Stomach (tissue), 9 donors: ENCODE results near the gene CPT1B. TPM values are rescaled to one million over a fixed set of nuclear protein-coding genes. Genes with fewer than 3 reads are reported as not detected.
A peak's percentile ranks its signal among the peaks of the same experiment; 100 is the strongest.
"Not testable (repeated sequence)": the region's sequence is repeated elsewhere in the genome, so short reads cannot be mapped to it uniquely, and the experiment has no call there.

Experiments
- DNase-seq, 2 donors: peaks; one replicate each; pipeline versions ENCODE4 v3.0.0 to v3.0.0-alpha.2; 2013 to 2019
- H3K27ac ChIP-seq, 5 donors: fragments of 200-600 bp in 4 of 5; sonication (generic) in 4 of 5; one replicate each; pipeline ENCODE4 v1.5.1; 2013 to 2019; ENCODE audit warnings: mild to moderate bottlenecking in 1 of 5, moderate library complexity in 1 of 5
- H3K27me3 ChIP-seq, 3 donors: fragments of 200-600 bp; sonication (generic); one replicate each; pipeline ENCODE4 v1.5.1; 2017 to 2019; ENCODE audit warnings: mixed run types in 1 of 3
- H3K36me3 ChIP-seq, 4 donors: fragments of 200-600 bp; sonication (generic); 1 replicate in 3 of 4; 2 replicates in 1 of 4; pipeline ENCODE4 v1.5.1; 2016 to 2019
- H3K4me1 ChIP-seq, 4 donors: fragments of 200-600 bp; sonication (generic); one replicate each; pipeline ENCODE4 v1.5.1; 2016 to 2019
- H3K4me3 ChIP-seq, 4 donors: fragments of 200-600 bp; sonication (generic) in 3 of 4; one replicate each; pipeline ENCODE4 v1.5.1; 2016 to 2019; ENCODE audit warnings: mild to moderate bottlenecking in 1 of 4
- H3K9me3 ChIP-seq, 4 donors: fragments of 200-600 bp; sonication (generic); one replicate each; pipeline ENCODE4 v1.5.1; 2016 to 2019
- CTCF ChIP-seq, 7 experiments: fragments of 450-650 bp in 4 of 7; fragments of 200-600 bp in 3 of 7; sonication (generic) in 3 of 7; IDR thresholded peaks; one replicate each; pipeline ENCODE4 v1.5.1; 2016 to 2019; ENCODE audit warnings: antibody characterized with exemption in 7 of 7, control low read depth in 2 of 7, mild to moderate bottlenecking in 1 of 7
- EP300 ChIP-seq: sonication (generic); formaldehyde crosslinking; IDR thresholded peaks from one replicate; pipeline ENCODE4 v1.6.1; 2017; ENCODE audit warnings: antibody characterized with exemption
- POLR2A ChIP-seq, 4 donors: fragments of 450-650 bp; IDR thresholded peaks; one replicate each; pipeline ENCODE4 v1.6.1; 2016; ENCODE audit warnings: antibody characterized with exemption in 4 of 4, control low read depth in 2 of 4, mild to moderate bottlenecking in 1 of 4, moderate library complexity in 1 of 4
- POLR2AphosphoS5 ChIP-seq, 3 donors: sonication (generic); formaldehyde crosslinking; IDR thresholded peaks; one replicate each; pipeline ENCODE4 v1.6.1; 2016; ENCODE audit warnings: antibody characterized with exemption in 3 of 3
- WGBS, 5 donors: extraction: QIAGEN DNeasy Blood & Tissue Kit in 3 of 5; methylation state at CpG; one replicate each; pipeline versions ENCODE4 v1.1.5 to v1.1.7; 2013 to 2018; 5-methylcytosine and 5-hydroxymethylcytosine counted together
- intact Hi-C: fragments of 100-400 bp; cut with DNase I; formaldehyde crosslinking; loops from one replicate; pipeline ENCODE4 v1.15.1; 2023; ENCODE audit warnings: low total_unique reads
- polyA plus RNA-seq, 3 donors: library from polyadenylated mRNA; stranded (reverse); fragments of 200-250 nt; gene quantifications; one replicate each; pipeline ENCODE4 v1.2.3, GENCODE V29; 2013
- total RNA-seq, 5 donors: library from RNA; depleted of rRNA; stranded (reverse); fragments of >200 nt; gene quantifications; one replicate each; pipeline versions ENCODE4 v1.1.0 to v1.2.3, GENCODE V29; 2014 to 2016
- donor health status: healthy with polysubstance abuse.
- donor health status: Bipolar disorder and iron deficiency.
- donor health status: healthy.

The CPT1B gene
- total and polyA plus RNA-seq, 8 donors: 6.6 to 164 (median 21.0) TPM

DNA sequence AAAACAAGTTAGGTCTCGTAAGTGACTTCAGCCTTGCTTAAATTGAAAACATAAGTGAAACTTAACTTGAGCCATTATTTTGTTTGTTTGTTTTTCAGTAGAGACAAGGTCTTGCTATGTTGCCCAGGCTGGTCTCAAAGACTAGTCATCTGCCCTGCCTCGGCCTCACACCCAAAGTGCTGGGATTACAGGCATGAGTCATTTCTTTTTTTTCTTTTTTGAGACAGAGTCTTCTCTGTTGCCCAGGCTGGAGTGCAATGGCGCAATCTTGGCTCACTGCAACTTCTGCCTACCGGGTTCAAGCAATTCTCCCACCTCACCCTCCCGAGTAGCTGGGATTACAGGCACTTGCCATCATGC lies 36.6 kb downstream of the CPT1B start:
- TF ChIP-seq POLR2AphosphoS5 (IDR thresholded peaks at IDR 0.05): peak in 2 of 3 donors; percentile 56 to 65
- Histone ChIP-seq H3K27ac (peak overlapping the region; percentile 27 to 98 (median 80)), H3K27me3 (peaks cover 0 to 39% (median 3%) of the 10 kb centered on the region in 3 donors), H3K4me1 (peaks cover 17 to 56% (median 33%) of the 10 kb centered on the region in 4 donors)
- H3K36me3 ChIP-seq, H3K4me3 ChIP-seq, intact Hi-C loops, H3K9me3 ChIP-seq: not testable (repeated sequence)
- WGBS, 5 donors: 56 to 76% (median 68%) methylated on average over 5 of the region's 5 CpGs
- DNase-seq: peak in 1 of 2 donors; percentile 55

DNA sequence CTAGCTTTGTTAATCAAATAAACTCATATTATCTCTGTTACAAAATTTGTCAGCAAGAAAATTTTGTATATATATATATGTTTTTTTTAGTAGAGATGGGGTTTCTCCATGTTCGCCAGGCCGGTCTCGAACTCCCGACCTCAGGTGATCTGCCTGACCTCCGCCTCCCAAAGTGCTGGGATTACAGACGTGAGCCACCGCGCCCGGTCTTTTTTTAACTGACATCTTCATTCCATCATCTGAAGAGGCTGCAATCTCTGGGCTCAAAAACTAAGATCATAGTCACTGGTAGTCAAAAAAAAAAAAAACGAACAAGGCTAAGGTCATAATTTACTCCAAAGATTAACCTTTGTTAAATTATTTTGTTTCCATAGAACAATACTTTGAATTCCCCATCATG lies 37.8 kb downstream of the CPT1B start:
- peak overlapping the region in 4 of 5 donors; percentile 27 to 98 (median 86) for H3K27ac ChIP-seq
- no peaks in the 10 kb centered on the region for H3K9me3 ChIP-seq
- H3K36me3 ChIP-seq: no peaks in the 10 kb centered on the region
- H3K4me3 ChIP-seq: no peak overlapping the region
- no peak for DNase-seq
- H3K27me3 ChIP-seq: peaks cover 0 to 35% (median 0%) of the 10 kb centered on the region in 3 donors
- H3K4me1 ChIP-seq: peaks cover 16 to 55% (median 32%) of the 10 kb centered on the region in 4 donors
- WGBS, 5 donors: 74 to 85% (median 77%) methylated on average over 10 of the region's 10 CpGs
- TF ChIP-seq CTCF (IDR thresholded peaks at IDR 0.05) (no peak), POLR2A (IDR thresholded peaks at IDR 0.05) (no peak), POLR2AphosphoS5 (IDR thresholded peaks at IDR 0.05) (no peak), EP300 (no peak)
- intact Hi-C loops: no loop called here

GRCh38 chr22:50537765-50538164 lies 40.5 kb downstream of the CPT1B start:
- H3K4me1 ChIP-seq: peaks cover 14 to 54% (median 23%) of the 10 kb centered on the region in 4 donors
- WGBS, 5 donors: 83 to 93% (median 90%) methylated on average over 13 of the region's 13 CpGs

DNA sequence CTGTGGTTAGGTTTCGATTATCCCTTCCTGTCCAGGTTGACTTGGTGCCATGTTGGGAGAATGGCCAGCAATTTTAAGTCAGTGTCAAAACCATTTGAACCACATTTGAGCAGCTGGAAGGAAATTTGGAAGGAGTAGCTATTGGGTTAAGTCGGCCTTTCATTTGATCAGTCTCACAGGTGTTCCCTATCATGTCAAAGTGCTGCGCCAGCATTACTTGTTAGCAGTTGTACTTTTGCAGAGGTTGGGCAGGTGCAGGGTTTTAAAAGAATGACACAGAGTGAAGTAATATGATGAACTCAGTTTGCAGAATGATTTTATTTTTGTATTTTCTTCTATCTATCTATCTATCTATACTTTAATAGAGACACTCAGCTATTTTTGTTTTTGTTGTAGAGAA lies 42.0 kb downstream of the CPT1B start:
- no peaks in the 10 kb centered on the region for H3K9me3 ChIP-seq
- H3K36me3 ChIP-seq: no peaks in the 10 kb centered on the region
- no peak for DNase-seq
- H3K27me3 ChIP-seq: peaks cover 0 to 52% (median 0%) of the 10 kb centered on the region in 3 donors
- no peak for TF ChIP-seq CTCF (IDR thresholded peaks at IDR 0.05)
- TF ChIP-seq EP300: no peak
- TF ChIP-seq POLR2AphosphoS5 (IDR thresholded peaks at IDR 0.05): no peak
- TF ChIP-seq POLR2A (IDR thresholded peaks at IDR 0.05): no peak
- H3K27ac ChIP-seq: peak overlapping the region in 1 of 5 donors; percentile 98
- peaks cover 29 to 68% (median 35%) of the 10 kb centered on the region in 4 donors for H3K4me1 ChIP-seq
- 54 to 80% (median 73%) methylated on average over 3 of the region's 3 CpGs for WGBS, 5 donors
- no peak overlapping the region for H3K4me3 ChIP-seq
- intact Hi-C loops: no loop called here

More at GRCh38 chr22:50537765-50538164, 40.5 kb downstream of the CPT1B start:
- Histone ChIP-seq H3K27me3 (peaks cover 0 to 38% (median 0%) of the 10 kb centered on the region in 3 donors), H3K36me3 (no peaks in the 10 kb centered on the region), H3K9me3 (no peaks in the 10 kb centered on the region), H3K4me3 (no peak overlapping the region), H3K27ac (peak overlapping the region in 4 of 5 donors; percentile 80 to 98 (median 90))
- TF ChIP-seq CTCF (IDR thresholded peaks at IDR 0.05): no peak
- TF ChIP-seq EP300: no peak
- TF ChIP-seq POLR2AphosphoS5 (IDR thresholded peaks at IDR 0.05): no peak
- no peak for TF ChIP-seq POLR2A (IDR thresholded peaks at IDR 0.05)
- DNase-seq: no peak
- intact Hi-C loops: no loop called here

DNA sequence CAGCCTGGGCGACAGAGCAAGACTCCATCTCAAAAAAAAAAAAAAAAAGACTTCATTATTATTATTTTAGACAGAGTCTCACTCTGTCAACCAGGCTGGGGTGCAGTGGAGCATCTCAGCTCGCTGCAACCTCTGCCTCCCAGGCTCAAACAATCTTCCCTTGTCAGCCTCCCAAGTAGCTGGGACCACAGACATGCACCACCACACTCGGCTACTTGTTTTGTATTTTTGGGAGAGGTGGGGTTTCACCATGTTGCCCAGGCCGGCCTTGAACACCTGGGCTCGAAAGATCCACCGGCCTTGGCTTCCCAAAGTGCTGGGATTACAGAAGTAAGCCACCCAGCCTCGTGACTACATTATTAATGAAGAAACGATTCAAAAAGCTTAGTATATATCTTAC lies 43.1 kb downstream of the CPT1B start:
- Histone ChIP-seq H3K27ac (peak overlapping the region in 2 of 5 donors; percentile 95 to 98), H3K9me3 (no peaks in the 10 kb centered on the region), H3K4me3 (no peak overlapping the region), H3K36me3 (no peaks in the 10 kb centered on the region), H3K4me1 (peaks cover 38 to 69% (median 42%) of the 10 kb centered on the region in 4 donors), H3K27me3 (peaks cover 0 to 63% (median 0%) of the 10 kb centered on the region in 3 donors)
- 79 to 93% (median 88%) methylated on average over 7 to 8 of the region's 8 CpGs for WGBS, 5 donors
- TF ChIP-seq POLR2A (IDR thresholded peaks at IDR 0.05): no peak
- no peak for TF ChIP-seq CTCF (IDR thresholded peaks at IDR 0.05)
- TF ChIP-seq POLR2AphosphoS5 (IDR thresholded peaks at IDR 0.05): no peak
- no peak for TF ChIP-seq EP300
- intact Hi-C loops: no loop called here
- DNase-seq: no peak

- WGBS, 5 donors: 57 to 65% (median 59%) methylated on average over 21 of the region's 21 CpGs
Observed at GRCh38 chr22:50533856-50534711, 44.1 kb downstream of the CPT1B start.

More at GRCh38 chr22:50533856-50534711, 44.1 kb downstream of the CPT1B start:
- H3K27ac ChIP-seq: peak overlapping the region in 3 of 5 donors; percentile 27 to 98 (median 95)
- H3K4me3 ChIP-seq, H3K36me3 ChIP-seq, intact Hi-C loops, DNase-seq, H3K9me3 ChIP-seq: not testable (repeated sequence)
- peaks cover 0 to 73% (median 0%) of the 10 kb centered on the region in 3 donors for H3K27me3 ChIP-seq
- H3K4me1 ChIP-seq: peaks cover 40 to 71% (median 45%) of the 10 kb centered on the region in 4 donors
